Stomach smooth muscle (tissue), 2 donors: ENCODE data around the gene SCLY.

ENCODE experiments used
- H3K27ac ChIP-seq: one replicate; pipeline ENCODE4 v1.7.0; 2013; ENCODE audit warnings: mild to moderate bottlenecking, low read length, inconsistent platforms
- H3K27me3 ChIP-seq, 2 donors: one replicate each; pipeline ENCODE4 v1.7.0; 2013; ENCODE audit warnings: low read length in 2 of 2; ENCODE audit not compliant: insufficient read depth in 2 of 2, control insufficient read depth in 1 of 2
- H3K36me3 ChIP-seq, 2 donors: one replicate each; pipeline ENCODE4 v1.7.0; 2013; ENCODE audit warnings: low read length in 2 of 2; ENCODE audit not compliant: control insufficient read depth in 2 of 2, insufficient read depth in 2 of 2
- H3K4me1 ChIP-seq: one replicate; pipeline ENCODE4 v1.7.0; 2013; ENCODE audit warnings: low read length; ENCODE audit not compliant: control insufficient read depth, insufficient read depth
- H3K4me3 ChIP-seq, 2 donors: one replicate each; pipeline ENCODE4 v1.7.0; 2013; ENCODE audit warnings: low read length in 2 of 2
- H3K9ac ChIP-seq, 2 donors: one replicate each; pipeline ENCODE4 v1.7.0; 2013; ENCODE audit warnings: low read length in 2 of 2, mild to moderate bottlenecking in 1 of 2
- H3K9me3 ChIP-seq, 2 donors: one replicate each; pipeline ENCODE4 v1.7.0; 2013; ENCODE audit warnings: low read length in 2 of 2; ENCODE audit not compliant: control insufficient read depth in 2 of 2
- donor health status: healthy.
- donor health status: Pancreatic carcinoma.

The SCLY gene

GRCh38 chr2:238060542-238061314, at the start of gene SCLY:
SCLY (plus strand) TSS chr2:238061001; CDS start chr2:238061055, 54 bp downstream.
- Histone ChIP-seq H3K9me3 (no peaks in the 10 kb centered on the region), H3K4me1 (peaks cover 16% of the 10 kb centered on the region), H3K27me3 (no peaks in the 10 kb centered on the region), H3K9ac (peak within 1 kb of the TSS; percentile 94 to 96), H3K36me3 (no peaks in the 10 kb centered on the region), H3K27ac (peak within 1 kb of the TSS; percentile 87), H3K4me3 (peak within 1 kb of the TSS; percentile 91 to 92)

GRCh38 chr2:238013806-238014205, 47.0 kb upstream of the SCLY start:
- Histone ChIP-seq H3K9ac (no peak overlapping the region), H3K9me3 (no peaks in the 10 kb centered on the region), H3K36me3 (peaks cover 0 to 8% of the 10 kb centered on the region in 2 donors), H3K4me3 (no peak overlapping the region), H3K4me1 (no peaks in the 10 kb centered on the region), H3K27ac (no peak overlapping the region), H3K27me3 (no peaks in the 10 kb centered on the region)

GRCh38 chr2:238015705-238016104, 45.1 kb upstream of the SCLY start:
- H3K27ac ChIP-seq, result no peak overlapping the region
- no peak overlapping the region for H3K9ac ChIP-seq
- H3K4me1 ChIP-seq, result no peaks in the 10 kb centered on the region
- H3K4me3 ChIP-seq, result no peak overlapping the region
- H3K36me3 ChIP-seq, result peaks cover 0 to 8% of the 10 kb centered on the region in 2 donors
- no peaks in the 10 kb centered on the region for H3K27me3 ChIP-seq
- H3K9me3 ChIP-seq, result no peaks in the 10 kb centered on the region

- H3K9ac ChIP-seq, result no peak overlapping the region
- H3K27ac ChIP-seq, result no peak overlapping the region
- H3K27me3 ChIP-seq, result no peaks in the 10 kb centered on the region
- no peaks in the 10 kb centered on the region for H3K4me1 ChIP-seq
- H3K9me3 ChIP-seq, result no peaks in the 10 kb centered on the region
- no peak overlapping the region for H3K4me3 ChIP-seq
- peaks cover 4 to 11% of the 10 kb centered on the region in 2 donors for H3K36me3 ChIP-seq
Measured at GRCh38 chr2:238016526-238016925, 44.3 kb upstream of the SCLY start.

DNA sequence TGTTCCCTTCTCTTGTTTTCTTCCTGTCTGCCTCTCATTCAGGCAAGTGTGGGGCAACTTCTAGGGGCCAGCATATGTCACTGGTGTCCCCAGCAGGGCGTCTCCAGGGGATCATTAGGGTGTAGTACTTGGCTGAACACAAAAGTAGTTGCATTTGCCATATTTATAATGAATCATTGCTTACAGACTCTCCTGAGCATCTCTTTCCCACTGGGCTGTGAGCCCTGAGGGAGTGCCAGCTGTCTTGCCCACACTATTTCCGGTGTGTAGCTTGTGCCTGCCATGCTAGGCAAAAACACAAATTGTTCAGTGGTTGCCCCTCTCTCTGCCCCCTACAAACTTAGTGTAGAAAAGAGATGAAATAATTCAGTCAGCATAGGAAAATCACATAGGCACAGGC, 40.8 kb upstream of the SCLY start:
- H3K9ac ChIP-seq, result no peak overlapping the region
- H3K36me3 ChIP-seq, result peaks cover 4 to 11% of the 10 kb centered on the region in 2 donors
- no peaks in the 10 kb centered on the region for H3K4me1 ChIP-seq
- H3K4me3 ChIP-seq, result no peak overlapping the region
- no peak overlapping the region for H3K27ac ChIP-seq
- H3K9me3 ChIP-seq, result no peaks in the 10 kb centered on the region
- no peaks in the 10 kb centered on the region for H3K27me3 ChIP-seq

DNA sequence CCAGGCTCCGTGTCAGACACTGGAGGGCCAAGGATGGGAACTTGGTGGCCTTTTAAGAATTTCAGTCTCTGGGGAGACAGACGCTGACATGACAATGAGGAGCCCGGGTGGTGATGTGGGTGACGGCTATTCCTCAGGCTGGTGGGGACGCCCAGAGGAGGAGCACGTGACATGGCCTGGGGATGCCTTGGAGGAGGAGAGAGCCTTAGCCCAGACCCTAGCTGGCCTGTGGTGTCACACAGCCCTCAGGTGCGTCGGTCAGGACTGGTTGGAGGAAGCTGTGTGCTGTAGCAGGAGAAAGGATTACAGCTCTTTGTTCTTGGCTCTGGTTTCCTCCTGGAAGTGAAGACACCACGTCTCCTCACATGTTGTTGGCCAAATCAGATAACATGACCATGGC, 40.0 kb upstream of the SCLY start:
- H3K36me3 ChIP-seq, result peaks cover 6 to 15% of the 10 kb centered on the region in 2 donors
- no peak overlapping the region for H3K4me3 ChIP-seq
- no peaks in the 10 kb centered on the region for H3K9me3 ChIP-seq
- H3K27me3 ChIP-seq, result no peaks in the 10 kb centered on the region
- H3K4me1 ChIP-seq, result no peaks in the 10 kb centered on the region
- H3K9ac ChIP-seq, result no peak overlapping the region
- no peak overlapping the region for H3K27ac ChIP-seq

GRCh38 chr2:238021327-238021726, 39.5 kb upstream of the SCLY start:
- no peak overlapping the region for H3K4me3 ChIP-seq
- no peaks in the 10 kb centered on the region for H3K27me3 ChIP-seq
- H3K9me3 ChIP-seq, result no peaks in the 10 kb centered on the region
- no peak overlapping the region for H3K9ac ChIP-seq
- H3K27ac ChIP-seq, result no peak overlapping the region
- H3K4me1 ChIP-seq, result no peaks in the 10 kb centered on the region
- H3K36me3 ChIP-seq, result peaks cover 6 to 15% of the 10 kb centered on the region in 2 donors

GRCh38 chr2:238022594-238023157, 38.1 kb upstream of the SCLY start:
- Histone ChIP-seq H3K27me3 (no peaks in the 10 kb centered on the region), H3K27ac (no peak overlapping the region), H3K4me1 (no peaks in the 10 kb centered on the region), H3K36me3 (peaks cover 6 to 15% of the 10 kb centered on the region in 2 donors), H3K9me3 (no peaks in the 10 kb centered on the region), H3K9ac (no peak overlapping the region), H3K4me3 (no peak overlapping the region)

DNA sequence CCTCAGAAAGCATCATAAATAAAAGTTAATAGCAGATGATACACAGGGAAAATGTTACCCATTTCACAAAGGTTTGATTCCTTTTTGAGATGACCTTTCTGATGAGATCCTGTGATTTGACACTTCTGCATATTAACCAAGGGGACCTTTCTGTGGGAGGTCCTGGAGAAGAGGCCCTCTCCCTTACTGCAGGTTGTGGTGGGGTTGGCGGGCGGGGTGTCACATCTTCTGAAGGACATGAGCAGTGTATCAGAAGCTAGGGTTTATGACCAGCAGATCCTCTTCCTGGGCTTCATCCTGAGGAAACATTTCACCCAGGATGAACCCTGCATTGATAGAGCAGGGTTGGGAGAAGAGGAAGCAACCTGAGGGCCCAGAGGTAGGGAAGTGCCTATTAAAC, 37.2 kb upstream of the SCLY start:
- Histone ChIP-seq H3K9ac (no peak overlapping the region), H3K27me3 (no peaks in the 10 kb centered on the region), H3K9me3 (no peaks in the 10 kb centered on the region), H3K4me1 (no peaks in the 10 kb centered on the region), H3K36me3 (peaks cover 6 to 16% of the 10 kb centered on the region in 2 donors), H3K4me3 (no peak overlapping the region), H3K27ac (no peak overlapping the region)

DNA sequence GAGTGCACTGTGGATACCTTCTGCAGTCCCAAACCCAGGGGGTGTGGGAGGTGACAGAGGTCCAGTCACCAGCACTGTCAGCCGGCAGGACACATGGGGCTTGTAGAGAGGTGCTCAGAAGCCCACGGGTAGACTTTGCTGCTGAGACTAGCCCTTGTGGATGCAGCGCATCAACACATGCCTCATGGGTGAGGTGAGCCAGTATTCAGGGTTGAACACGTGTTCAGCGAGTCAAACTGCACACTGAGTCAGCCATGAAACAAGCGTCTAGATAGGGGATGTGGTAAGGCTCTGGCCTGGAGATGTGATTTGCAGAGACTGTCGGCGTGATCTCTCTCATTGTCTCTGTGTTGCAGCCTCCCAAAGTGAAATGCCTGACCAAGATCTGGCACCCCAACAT, 35.8 kb upstream of the SCLY start:
- Histone ChIP-seq H3K27ac (no peak overlapping the region), H3K9ac (no peak overlapping the region), H3K27me3 (no peaks in the 10 kb centered on the region), H3K4me1 (no peaks in the 10 kb centered on the region), H3K36me3 (peaks cover 6 to 18% of the 10 kb centered on the region in 2 donors), H3K4me3 (no peak overlapping the region), H3K9me3 (no peaks in the 10 kb centered on the region)

GRCh38 chr2:238025741-238026360, 35.0 kb upstream of the SCLY start:
- Histone ChIP-seq H3K36me3 (peaks cover 11 to 22% of the 10 kb centered on the region in 2 donors), H3K27ac (no peak overlapping the region), H3K27me3 (no peaks in the 10 kb centered on the region), H3K9ac (no peak overlapping the region), H3K9me3 (no peaks in the 10 kb centered on the region), H3K4me1 (no peaks in the 10 kb centered on the region), H3K4me3 (no peak overlapping the region)
